Ishikawa (cell line): ENCODE results near the gene PALLD.

Experiments
- CEBPB ChIP-seq: IDR thresholded peaks from 2 replicates; pipeline ENCODE4 v1.6.1; 2012
- CREB1 ChIP-seq: IDR thresholded peaks from 2 replicates; pipeline ENCODE4 v1.6.1; 2012; ENCODE audit warnings: low read depth
- EGR1 ChIP-seq: IDR thresholded peaks from 2 replicates; pipeline ENCODE4 v1.6.1; 2012
- EP300 ChIP-seq: IDR thresholded peaks from 2 replicates; pipeline ENCODE4 v1.6.1; 2012; ENCODE audit warnings: borderline replicate concordance
- FOXM1 ChIP-seq: IDR thresholded peaks from 2 replicates; pipeline ENCODE4 v1.6.1; 2012; ENCODE audit warnings: low read depth, borderline replicate concordance
- NFIC ChIP-seq: IDR thresholded peaks from 2 replicates; pipeline ENCODE4 v1.6.1; 2012
- RAD21 ChIP-seq: IDR thresholded peaks from 2 replicates; pipeline ENCODE4 v1.6.1; 2012; ENCODE audit warnings: low read depth
- TAF1 ChIP-seq: IDR thresholded peaks from 2 replicates; pipeline ENCODE4 v1.6.1; 2012; ENCODE audit warnings: low read depth, mild to moderate bottlenecking
- TCF12 ChIP-seq: IDR thresholded peaks from 2 replicates; pipeline ENCODE4 v1.6.1; 2012; ENCODE audit warnings: low read depth
- TEAD4 ChIP-seq: IDR thresholded peaks from 2 replicates; pipeline ENCODE4 v1.6.1; 2012
- YY1 ChIP-seq: IDR thresholded peaks from 2 replicates; pipeline ENCODE4 v1.6.1; 2012; ENCODE audit warnings: low read depth
- TF ChIP-seq, protein P1 (sequence below): IDR thresholded peaks from 2 replicates; pipeline ENCODE4 v1.6.1; 2012; ENCODE audit warnings: low read depth, mild to moderate bottlenecking
- TF ChIP-seq, protein P2 (sequence below): IDR thresholded peaks from 2 replicates; pipeline ENCODE4 v1.6.1; 2012
- TF ChIP-seq, protein P3 (sequence below): IDR thresholded peaks from 2 replicates; pipeline ENCODE4 v1.6.1; 2012

The PALLD gene

DNA sequence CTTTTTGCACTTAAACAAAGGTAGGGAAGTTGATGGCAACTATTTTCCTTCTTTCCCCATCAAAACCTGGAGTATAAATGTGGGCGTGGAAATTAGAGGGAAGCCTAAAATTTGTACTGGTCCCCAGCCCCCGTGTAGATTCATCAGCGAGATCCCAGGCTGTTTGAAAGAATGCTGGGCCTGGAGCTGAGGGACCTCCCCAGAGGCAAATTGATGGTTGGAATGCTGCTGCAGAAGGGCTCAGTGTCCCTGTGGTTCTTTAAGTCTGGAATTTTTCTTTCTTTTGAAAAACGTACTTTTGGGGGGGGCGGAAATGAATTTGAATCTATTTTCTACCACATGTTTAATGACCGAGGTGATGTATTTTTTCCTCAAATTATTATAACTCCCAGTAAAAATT, 316.0 kb downstream of the PALLD start:
- no peak for TF ChIP-seq TEAD4
- TF ChIP-seq EGR1 = no peak
- no peak for TF ChIP-seq FOXM1
- TF ChIP-seq YY1 = no peak
- TF ChIP-seq, protein P1, sequence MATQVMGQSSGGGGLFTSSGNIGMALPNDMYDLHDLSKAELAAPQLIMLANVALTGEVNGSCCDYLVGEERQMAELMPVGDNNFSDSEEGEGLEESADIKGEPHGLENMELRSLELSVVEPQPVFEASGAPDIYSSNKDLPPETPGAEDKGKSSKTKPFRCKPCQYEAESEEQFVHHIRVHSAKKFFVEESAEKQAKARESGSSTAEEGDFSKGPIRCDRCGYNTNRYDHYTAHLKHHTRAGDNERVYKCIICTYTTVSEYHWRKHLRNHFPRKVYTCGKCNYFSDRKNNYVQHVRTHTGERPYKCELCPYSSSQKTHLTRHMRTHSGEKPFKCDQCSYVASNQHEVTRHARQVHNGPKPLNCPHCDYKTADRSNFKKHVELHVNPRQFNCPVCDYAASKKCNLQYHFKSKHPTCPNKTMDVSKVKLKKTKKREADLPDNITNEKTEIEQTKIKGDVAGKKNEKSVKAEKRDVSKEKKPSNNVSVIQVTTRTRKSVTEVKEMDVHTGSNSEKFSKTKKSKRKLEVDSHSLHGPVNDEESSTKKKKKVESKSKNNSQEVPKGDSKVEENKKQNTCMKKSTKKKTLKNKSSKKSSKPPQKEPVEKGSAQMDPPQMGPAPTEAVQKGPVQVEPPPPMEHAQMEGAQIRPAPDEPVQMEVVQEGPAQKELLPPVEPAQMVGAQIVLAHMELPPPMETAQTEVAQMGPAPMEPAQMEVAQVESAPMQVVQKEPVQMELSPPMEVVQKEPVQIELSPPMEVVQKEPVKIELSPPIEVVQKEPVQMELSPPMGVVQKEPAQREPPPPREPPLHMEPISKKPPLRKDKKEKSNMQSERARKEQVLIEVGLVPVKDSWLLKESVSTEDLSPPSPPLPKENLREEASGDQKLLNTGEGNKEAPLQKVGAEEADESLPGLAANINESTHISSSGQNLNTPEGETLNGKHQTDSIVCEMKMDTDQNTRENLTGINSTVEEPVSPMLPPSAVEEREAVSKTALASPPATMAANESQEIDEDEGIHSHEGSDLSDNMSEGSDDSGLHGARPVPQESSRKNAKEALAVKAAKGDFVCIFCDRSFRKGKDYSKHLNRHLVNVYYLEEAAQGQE = no peak
- no peak for TF ChIP-seq TAF1
- no peak for TF ChIP-seq CEBPB
- no peak for TF ChIP-seq NFIC
- no peak for TF ChIP-seq CREB1

DNA sequence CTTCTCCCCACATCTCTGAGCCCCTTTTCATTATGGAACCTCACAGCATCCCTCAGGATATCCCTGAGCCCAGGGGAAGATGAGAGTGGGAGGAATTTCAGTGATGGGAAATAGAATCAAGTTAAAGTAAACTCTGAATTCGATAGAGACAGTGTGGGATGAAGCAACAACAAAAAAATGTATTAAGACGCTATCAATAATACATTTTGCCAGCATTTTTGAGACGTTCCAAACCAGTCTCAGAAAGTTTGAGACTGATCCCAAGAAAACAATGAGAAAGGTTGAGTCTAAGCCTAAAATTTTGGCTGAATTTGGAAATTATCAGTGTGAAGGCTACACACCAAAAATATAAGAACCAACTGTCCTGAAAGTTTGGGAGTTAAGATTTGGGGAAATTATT, 317.0 kb downstream of the PALLD start:
- TF ChIP-seq EGR1 (no peak), RAD21 (no peak), TEAD4 (no peak), NFIC (no peak)

DNA sequence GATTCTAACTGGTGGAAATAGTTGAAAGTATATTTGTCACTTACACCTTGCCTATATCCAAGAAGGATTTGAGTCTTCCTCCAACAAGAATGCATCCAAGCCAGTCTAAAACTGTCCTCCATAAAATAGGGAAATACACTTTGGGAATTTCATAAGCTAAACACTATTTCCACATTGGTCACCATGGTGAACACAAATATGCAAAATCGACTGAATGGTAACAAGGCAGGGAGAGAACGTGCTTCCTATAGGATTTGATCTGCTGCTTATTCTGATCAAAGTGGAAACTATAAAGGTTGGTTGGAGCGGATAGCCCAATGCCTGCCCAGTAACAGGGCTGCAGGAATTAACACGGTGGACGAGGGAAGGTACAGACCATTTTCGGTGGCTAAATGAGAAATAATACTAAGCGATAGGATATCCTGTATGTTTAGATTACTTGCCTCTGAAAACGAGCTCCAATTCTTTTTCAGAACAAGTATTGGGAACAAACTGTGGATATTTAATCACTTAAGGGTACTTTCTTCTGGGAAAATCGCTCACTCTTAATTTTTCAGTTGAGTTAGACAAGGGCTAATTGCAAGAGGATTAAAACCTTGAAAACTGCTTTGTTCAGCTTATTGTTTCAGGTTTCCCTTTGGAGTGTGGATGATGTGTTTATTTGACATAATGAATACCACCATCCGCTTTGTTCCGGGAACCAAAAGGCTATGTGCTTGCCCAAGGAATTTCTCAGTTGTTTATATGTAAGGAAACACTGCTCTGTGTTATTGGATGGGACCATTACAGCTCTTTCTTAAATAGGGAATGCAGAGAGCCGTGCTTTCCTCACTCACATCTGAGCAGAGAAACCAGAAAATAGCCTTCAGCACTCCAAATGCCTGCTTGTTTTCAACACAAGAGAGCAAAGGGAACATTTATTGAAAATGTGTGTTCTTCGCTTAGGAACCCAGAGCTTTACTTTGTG, 318.8 kb downstream of the PALLD start:
- TF ChIP-seq TCF12 = no peak
- TF ChIP-seq CEBPB = no peak
- TF ChIP-seq, protein P1 = no peak
- no peak for TF ChIP-seq TEAD4
- TF ChIP-seq, protein P2, sequence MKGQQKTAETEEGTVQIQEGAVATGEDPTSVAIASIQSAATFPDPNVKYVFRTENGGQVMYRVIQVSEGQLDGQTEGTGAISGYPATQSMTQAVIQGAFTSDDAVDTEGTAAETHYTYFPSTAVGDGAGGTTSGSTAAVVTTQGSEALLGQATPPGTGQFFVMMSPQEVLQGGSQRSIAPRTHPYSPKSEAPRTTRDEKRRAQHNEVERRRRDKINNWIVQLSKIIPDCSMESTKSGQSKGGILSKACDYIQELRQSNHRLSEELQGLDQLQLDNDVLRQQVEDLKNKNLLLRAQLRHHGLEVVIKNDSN = no peak
- no peak for TF ChIP-seq FOXM1

DNA sequence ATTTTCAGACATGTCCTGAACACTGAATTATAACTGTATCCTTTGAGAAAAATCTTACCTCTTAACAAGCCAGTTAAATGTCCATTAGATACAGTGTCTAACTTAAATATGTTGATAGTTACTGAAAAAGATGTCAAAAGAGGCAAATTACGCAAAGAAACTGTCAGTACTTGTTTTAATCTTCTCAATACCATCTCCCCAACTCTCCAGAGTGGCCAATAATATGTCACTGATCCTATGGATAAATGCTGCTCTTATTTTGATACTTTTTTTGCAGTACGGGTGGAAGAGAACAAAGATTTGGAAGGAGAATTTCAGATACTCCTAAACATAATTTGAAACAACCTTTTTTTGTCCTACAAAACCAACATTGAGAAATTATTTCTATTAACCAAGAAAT, 320.5 kb downstream of the PALLD start:
- TF ChIP-seq, protein P1 = no peak
- TF ChIP-seq EP300 (no peak), RAD21 (no peak), TCF12 (no peak), CREB1 (no peak), CEBPB (no peak), NFIC (no peak)

DNA sequence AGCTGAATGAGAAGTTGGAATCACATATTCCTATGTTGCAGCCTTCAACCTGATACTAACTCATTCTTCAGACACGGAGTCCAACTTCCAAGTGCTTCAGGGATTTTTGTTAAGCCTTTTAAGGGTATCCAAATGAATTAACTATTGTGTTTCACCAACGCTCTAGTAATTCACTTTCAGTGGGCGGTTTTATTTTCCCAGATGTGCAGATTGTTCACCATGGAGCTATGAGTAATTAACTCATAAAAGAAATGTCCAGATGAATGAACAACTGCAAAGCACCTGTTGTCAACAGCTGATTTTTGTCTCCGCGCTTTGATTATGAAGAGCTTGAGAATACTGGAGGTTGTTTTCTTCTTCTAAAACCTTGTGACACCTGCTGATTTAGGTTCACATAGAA, 325.6 kb downstream of the PALLD start:
- TF ChIP-seq NFIC (no peak), TEAD4 (no peak)

DNA sequence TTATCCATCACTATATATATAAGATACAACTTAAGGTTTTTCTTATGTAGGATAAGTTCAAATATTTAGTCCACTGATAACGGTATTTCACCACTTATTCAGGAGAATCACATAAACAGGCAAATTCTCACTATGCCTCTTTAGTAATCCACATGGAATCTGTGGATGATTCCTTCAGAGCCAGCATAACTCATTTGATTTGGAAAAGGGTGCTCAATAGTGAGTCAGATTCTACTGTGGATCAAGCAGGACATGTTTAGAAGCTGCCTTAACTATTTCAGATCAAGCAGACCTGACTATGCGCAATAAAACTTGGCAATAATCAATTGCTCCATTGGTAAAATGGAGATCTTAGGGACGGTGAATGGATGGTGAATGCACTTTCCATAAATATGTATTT, 329.1 kb downstream of the PALLD start:
- TF ChIP-seq NFIC (no peak), EP300 (no peak)
- TF ChIP-seq, protein P3, sequence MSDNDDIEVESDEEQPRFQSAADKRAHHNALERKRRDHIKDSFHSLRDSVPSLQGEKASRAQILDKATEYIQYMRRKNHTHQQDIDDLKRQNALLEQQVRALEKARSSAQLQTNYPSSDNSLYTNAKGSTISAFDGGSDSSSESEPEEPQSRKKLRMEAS = no peak
- TF ChIP-seq, protein P2 = no peak
